Progenitor cell of endocrine pancreas (in vitro differentiated cells): ENCODE data around the gene INTS11. TPM values are rescaled to one million over a fixed set of nuclear protein-coding genes. Genes with fewer than 3 reads are reported as not detected.

Experiments used
- DNase-seq: peaks from one replicate; pipeline ENCODE4 v3.0.0; 2021; ENCODE audit warnings: low spot score; ENCODE audit not compliant: unreplicated experiment
- H3K27ac Mint-ChIP-seq: 2 replicates; pipeline ENCODE4 v1.8.0; 2021; ENCODE audit warnings: mild to moderate bottlenecking, moderate library complexity, mixed read lengths
- H3K27me3 Mint-ChIP-seq: 2 replicates; pipeline ENCODE4 v1.8.0; 2021; ENCODE audit warnings: mixed read lengths
- H3K36me3 Mint-ChIP-seq: 2 replicates; pipeline ENCODE4 v1.8.0; 2022; ENCODE audit warnings: mixed read lengths; ENCODE audit not compliant: insufficient read depth
- H3K4me1 Mint-ChIP-seq: 2 replicates; pipeline ENCODE4 v1.8.0; 2021; ENCODE audit warnings: low read depth, mixed read lengths
- H3K4me3 Mint-ChIP-seq: 2 replicates; pipeline ENCODE4 v1.8.0; 2021; ENCODE audit warnings: low read depth, mild to moderate bottlenecking, moderate library complexity, mixed read lengths
- H3K9me3 Mint-ChIP-seq: 2 replicates; pipeline ENCODE4 v1.8.0; 2021; ENCODE audit warnings: low read depth, mixed read lengths
- CTCF ChIP-seq: fragments of 200-600 bp; sonication (generic); IDR thresholded peaks from one replicate; pipeline ENCODE4 v1.5.0; 2021; ENCODE audit warnings: antibody characterized with exemption, mild to moderate bottlenecking; ENCODE audit not compliant: unreplicated experiment
- total RNA-seq: library from RNA; stranded (reverse); gene quantifications from 2 replicates; pipeline ENCODE4 v1.2.1, GENCODE V29; 2021

The INTS11 gene
- total RNA-seq, 1 donor from 2014 or later, result 177 TPM

- H3K9me3 Mint-ChIP-seq, result no peaks in the 10 kb centered on the region
- DNase-seq, result no peak
- H3K27ac Mint-ChIP-seq, result no peak overlapping the region
- no peaks in the 10 kb centered on the region for H3K4me1 Mint-ChIP-seq
- H3K27me3 Mint-ChIP-seq, result no peaks in the 10 kb centered on the region
- H3K36me3 Mint-ChIP-seq, result no peaks in the 10 kb centered on the region
- TF ChIP-seq CTCF, result no peak
- H3K4me3 Mint-ChIP-seq, result no peak overlapping the region
Observed at GRCh38 chr1:1287288-1288110, 37.0 kb downstream of the INTS11 start.

- no peaks in the 10 kb centered on the region for H3K36me3 Mint-ChIP-seq
- DNase-seq, result no peak
- no peaks in the 10 kb centered on the region for H3K4me1 Mint-ChIP-seq
- H3K4me3 Mint-ChIP-seq, result no peak overlapping the region
- TF ChIP-seq CTCF, result no peak
- no peak overlapping the region for H3K27ac Mint-ChIP-seq
- H3K27me3 Mint-ChIP-seq, result no peaks in the 10 kb centered on the region
- H3K9me3 Mint-ChIP-seq, result no peaks in the 10 kb centered on the region
Observed at GRCh38 chr1:1286313-1287261, 37.9 kb downstream of the INTS11 start.

GRCh38 chr1:1285611-1286311, 38.7 kb downstream of the INTS11 start:
- Mint-ChIP-seq H3K4me3 (no peak overlapping the region), H3K36me3 (no peaks in the 10 kb centered on the region), H3K9me3 (no peaks in the 10 kb centered on the region), H3K27me3 (no peaks in the 10 kb centered on the region), H3K4me1 (no peaks in the 10 kb centered on the region), H3K27ac (no peak overlapping the region)
- no peak for DNase-seq
- TF ChIP-seq CTCF, result no peak

GRCh38 chr1:1285102-1285571, 39.3 kb downstream of the INTS11 start:
- Mint-ChIP-seq H3K4me1 (no peaks in the 10 kb centered on the region), H3K27me3 (no peaks in the 10 kb centered on the region), H3K27ac (no peak overlapping the region), H3K4me3 (no peak overlapping the region), H3K36me3 (no peaks in the 10 kb centered on the region), H3K9me3 (no peaks in the 10 kb centered on the region)
- no peak for DNase-seq
- no peak for TF ChIP-seq CTCF
